GM18517 (cell line): ENCODE results near the gene DAGLB.
"Not testable (repeated sequence)": the region's sequence is repeated elsewhere in the genome, so short reads cannot be mapped to it uniquely, and the experiment has no call there.

Experiments
- ATAC-seq: cut with Tn5 transposase; IDR thresholded peaks from one replicate; pipeline ENCODE4 v1.9.1; 2021; ENCODE audit warnings: mild to moderate bottlenecking, moderate library complexity; ENCODE audit not compliant: unreplicated experiment

DAGLB gene

GRCh38 chr7:6379886-6380285 lies 67.9 kb downstream of the DAGLB start:
- ATAC-seq = no peak

GRCh38 chr7:6378556-6378955 lies 69.2 kb downstream of the DAGLB start:
- ATAC-seq = not testable (repeated sequence)

- no peak for ATAC-seq
Measured at GRCh38 chr7:6376820-6377219, 70.9 kb downstream of the DAGLB start.

DNA sequence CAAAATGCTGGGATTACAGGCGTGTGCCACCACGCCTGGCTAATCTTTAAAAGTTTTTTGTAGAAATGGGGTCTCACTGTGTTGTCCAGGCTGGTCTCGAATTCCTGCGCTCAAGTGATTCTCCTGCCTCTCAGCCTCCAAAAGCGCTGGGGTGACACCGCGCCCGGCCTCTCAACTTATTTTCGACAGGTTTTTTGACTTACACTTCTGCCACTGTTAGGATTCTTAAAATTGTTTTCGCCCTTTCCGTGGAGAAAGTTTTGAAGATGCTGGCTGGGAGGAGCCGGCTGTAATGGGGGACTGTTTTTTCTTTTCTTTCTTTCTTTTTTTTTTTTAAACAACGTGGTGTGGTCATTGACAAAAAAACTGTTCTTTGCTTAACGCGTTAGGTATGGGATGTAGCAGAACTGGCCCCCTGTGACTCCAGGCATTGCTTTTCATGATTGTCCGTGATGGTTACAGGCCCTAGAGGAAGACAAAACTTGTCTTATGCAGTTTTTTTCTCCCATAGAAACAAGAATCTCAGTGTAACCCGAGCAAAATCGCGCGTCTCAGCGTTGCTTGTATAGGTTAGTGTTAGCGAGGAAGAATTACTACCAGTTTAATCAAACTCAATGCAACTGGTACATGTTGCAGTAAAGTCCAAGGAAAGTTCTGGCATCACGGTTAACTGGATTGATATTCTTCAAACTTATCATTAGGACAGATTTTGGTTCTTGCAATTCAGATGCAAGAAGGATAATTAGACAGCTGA lies 72.2 kb downstream of the DAGLB start:
- no peak for ATAC-seq

DNA sequence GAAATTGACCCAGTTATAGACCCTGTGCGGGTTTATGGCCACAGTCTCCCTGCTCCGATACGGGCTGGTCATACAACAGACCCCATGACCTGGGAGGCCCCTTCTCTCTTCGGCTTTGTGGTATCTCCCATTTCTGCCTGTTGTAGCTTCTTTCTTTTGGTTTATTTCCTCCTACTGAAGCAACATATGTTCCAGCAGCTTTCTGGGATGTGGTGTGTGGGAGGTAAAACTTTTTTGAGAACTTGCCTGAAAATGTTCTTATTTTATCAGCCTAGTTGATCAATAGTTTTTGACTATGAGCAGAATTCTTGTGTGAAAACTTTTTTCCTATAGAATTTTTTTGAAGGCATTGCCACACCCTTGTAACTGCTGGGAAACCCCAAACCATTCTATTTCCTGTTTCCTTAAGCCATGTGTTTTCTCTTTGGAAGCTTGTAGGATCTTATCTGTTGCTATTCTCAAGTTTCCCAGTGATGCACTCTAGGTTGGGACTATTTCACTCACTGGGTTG lies 80.0 kb downstream of the DAGLB start:
- ATAC-seq = no peak

GRCh38 chr7:6365451-6365850 lies 82.3 kb downstream of the DAGLB start:
- no peak for ATAC-seq

GRCh38 chr7:6360841-6361240 lies 86.9 kb downstream of the DAGLB start:
- ATAC-seq = no peak

DNA sequence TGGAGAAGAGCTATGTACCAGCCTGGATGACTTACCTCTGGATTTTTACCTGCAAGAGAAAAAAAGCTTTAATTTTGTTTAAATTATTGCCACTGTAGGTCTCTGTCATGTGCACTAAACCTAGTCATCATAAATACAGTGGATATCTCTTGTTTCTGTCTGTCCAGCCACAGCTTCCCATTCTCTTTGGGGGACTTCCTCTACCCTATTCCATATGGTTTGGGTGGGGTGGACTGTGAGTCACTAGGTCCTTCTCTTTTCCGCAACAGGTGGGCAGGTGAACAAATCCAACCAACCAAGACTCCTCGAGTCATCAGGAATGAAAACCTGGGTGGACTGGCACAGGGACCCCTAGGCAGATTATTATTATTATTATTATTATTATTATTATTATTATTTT lies 88.0 kb downstream of the DAGLB start:
- no peak for ATAC-seq
